RWPE1 (cell line): ENCODE results near the gene XKR7.
"Not testable (repeated sequence)": the region's sequence is repeated elsewhere in the genome, so short reads cannot be mapped to it uniquely, and the experiment has no call there.

Source experiments
- CTCF ChIA-PET: fragments of 350-600 bp; sonication (Branson Sonifier 250); formaldehyde crosslinking; extraction: SDS; loops from one replicate; lab custom pipeline; 2021; lab: Yijun Ruan, JAX
- POLR2A ChIA-PET: fragments of 400-600 bp; formaldehyde crosslinking; extraction: SDS; loops from one replicate; lab custom pipeline; 2020; ENCODE audit warnings: antibody characterized with exemption; ENCODE audit not compliant: low non-redundant PET; lab: Yijun Ruan, JAX
- DNase-seq: peaks from one replicate; pipeline ENCODE4 v3.0.0; 2012; ENCODE audit warnings: low spot score
- H3K27ac ChIP-seq: fragments of 450-650 bp; 2 replicates; pipeline ENCODE4 v1.5.1; 2017
- CTCF ChIP-seq: fragments of 450-650 bp; conservative IDR thresholded peaks from 2 replicates; pipeline ENCODE4 v1.5.1; 2017; ENCODE audit warnings: low read depth, mild to moderate bottlenecking

Gene XKR7

GRCh38 chr20:31922588-31922987 is 45.4 kb upstream of the XKR7 start:
- no peak for TF ChIP-seq CTCF
- H3K27ac ChIP-seq, result no peak overlapping the region
- ChIA-PET POLR2A (interaction anchor here (1.1 kb wide), 1 partner anchor 120 kb away, joined by 3 read pairs; no protein-coding TSS in a partner anchor), CTCF (interaction anchor here (0.6 kb wide), 2 partner anchors 76 to 236 kb away, joined by 3 to 8 read pairs; no protein-coding TSS in a partner anchor)
- no peak for DNase-seq

GRCh38 chr20:31923388-31924331 is 44.3 kb upstream of the XKR7 start:
- CTCF ChIA-PET, result interaction anchor here (0.6 kb wide), 2 partner anchors 20 to 146 kb away, joined by 3 read pairs; no protein-coding TSS in a partner anchor
- no peak for DNase-seq
- no peak overlapping the region for H3K27ac ChIP-seq
- POLR2A ChIA-PET, result interaction anchor here (1.1 kb wide), 1 partner anchor 119 kb away, joined by 3 read pairs; no protein-coding TSS in a partner anchor
- no peak for TF ChIP-seq CTCF

GRCh38 chr20:31924561-31924960 is 43.4 kb upstream of the XKR7 start:
- TF ChIP-seq CTCF, result no peak
- POLR2A ChIA-PET, result no interaction called here
- CTCF ChIA-PET, result interaction anchor here (0.6 kb wide), 1 partner anchor 147 kb away, joined by 3 read pairs; no protein-coding TSS in a partner anchor
- no peak for DNase-seq
- no peak overlapping the region for H3K27ac ChIP-seq

GRCh38 chr20:31925631-31926030 is 42.3 kb upstream of the XKR7 start:
- no peak for TF ChIP-seq CTCF
- no peak for DNase-seq
- POLR2A ChIA-PET, result no interaction called here
- CTCF ChIA-PET, result no interaction called here
- no peak overlapping the region for H3K27ac ChIP-seq

DNA sequence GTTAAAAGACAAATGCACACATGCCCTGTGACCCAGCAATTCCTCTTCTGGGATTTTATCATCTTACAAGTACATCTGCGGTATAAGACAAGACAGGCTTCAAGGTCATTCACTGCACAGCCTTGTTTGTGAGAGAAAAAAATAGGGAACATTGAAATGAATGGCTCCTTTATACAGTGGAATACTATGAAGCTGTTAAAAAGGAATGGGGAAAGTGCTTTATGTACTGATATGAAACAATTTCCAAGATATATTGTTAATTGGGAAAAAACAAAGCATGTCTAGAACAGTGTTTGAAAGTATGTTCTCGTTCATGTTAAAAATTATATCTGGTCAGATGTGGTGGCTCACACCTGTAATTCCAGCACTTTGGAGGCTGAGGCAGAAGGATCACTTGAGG is 41.5 kb upstream of the XKR7 start:
- ChIA-PET POLR2A (no interaction called here), CTCF (no interaction called here)
- no peak for DNase-seq
- H3K27ac ChIP-seq, result no peak overlapping the region
- TF ChIP-seq CTCF, result no peak

DNA sequence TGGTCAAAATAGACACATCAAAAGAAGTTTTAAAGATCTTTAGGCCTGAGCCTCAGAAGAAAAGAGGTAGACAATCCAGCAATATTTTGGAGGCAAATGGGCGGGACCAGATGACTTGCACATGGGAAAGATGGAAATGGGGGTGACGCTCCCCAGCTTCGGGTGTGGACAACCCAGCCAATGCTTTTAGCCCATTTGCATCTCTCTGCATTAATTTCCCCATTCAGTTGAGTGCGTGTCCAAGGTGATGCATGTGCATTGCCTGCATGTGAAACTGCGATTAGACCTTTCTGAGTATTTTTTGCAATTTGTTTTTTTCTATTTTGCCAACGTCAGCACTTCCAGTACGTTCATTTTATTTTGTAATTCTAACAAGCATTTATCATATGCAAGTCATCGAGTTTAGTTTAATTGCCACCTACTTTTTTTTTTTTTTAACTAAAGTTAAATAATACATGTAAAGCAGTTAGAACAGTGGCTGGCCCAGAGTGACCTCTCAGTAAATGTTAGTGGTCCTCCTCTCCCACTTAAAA is 40.3 kb upstream of the XKR7 start:
- POLR2A ChIA-PET, result no interaction called here
- no peak for DNase-seq
- H3K27ac ChIP-seq, result no peak overlapping the region
- no peak for TF ChIP-seq CTCF
- CTCF ChIA-PET, result interaction anchor here (0.5 kb wide), 1 partner anchor 45 kb away, joined by 4 read pairs; no protein-coding TSS in a partner anchor

DNA sequence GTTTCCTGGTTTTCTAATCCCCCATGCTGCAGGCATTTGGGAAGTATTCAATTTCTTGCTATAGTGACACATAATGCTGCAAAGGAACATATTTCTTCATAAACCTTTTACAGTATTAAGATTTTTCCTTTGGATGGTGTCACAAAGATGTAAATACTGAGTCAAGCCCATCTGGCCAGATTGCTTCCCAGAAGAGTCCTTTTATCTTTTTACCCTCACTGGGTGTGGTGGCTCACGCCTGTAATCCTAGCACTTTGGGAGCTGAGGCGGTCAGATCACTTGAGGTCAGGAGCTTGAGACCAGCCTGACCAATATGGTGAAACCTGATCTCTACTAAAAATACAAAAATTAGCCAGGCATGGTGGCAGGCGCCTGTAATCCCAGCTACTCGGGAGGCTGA is 38.3 kb upstream of the XKR7 start:
- POLR2A ChIA-PET, H3K27ac ChIP-seq, DNase-seq, CTCF ChIA-PET: not testable (repeated sequence)
